Activated CD8-positive, alpha-beta memory T cell treated with anti-CD3 and anti-CD28 coated beads, Interleukin-2, amount 50 U/mL, for 24 hours (primary cell): ENCODE data around the gene MRGPRF.

ENCODE experiments used
- DNase-seq: peaks from one replicate; pipeline ENCODE4 v3.0.0-alpha.2; 2020; ENCODE audit errors: extremely low read depth

MRGPRF gene, protein sequence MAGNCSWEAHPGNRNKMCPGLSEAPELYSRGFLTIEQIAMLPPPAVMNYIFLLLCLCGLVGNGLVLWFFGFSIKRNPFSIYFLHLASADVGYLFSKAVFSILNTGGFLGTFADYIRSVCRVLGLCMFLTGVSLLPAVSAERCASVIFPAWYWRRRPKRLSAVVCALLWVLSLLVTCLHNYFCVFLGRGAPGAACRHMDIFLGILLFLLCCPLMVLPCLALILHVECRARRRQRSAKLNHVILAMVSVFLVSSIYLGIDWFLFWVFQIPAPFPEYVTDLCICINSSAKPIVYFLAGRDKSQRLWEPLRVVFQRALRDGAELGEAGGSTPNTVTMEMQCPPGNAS

DNA sequence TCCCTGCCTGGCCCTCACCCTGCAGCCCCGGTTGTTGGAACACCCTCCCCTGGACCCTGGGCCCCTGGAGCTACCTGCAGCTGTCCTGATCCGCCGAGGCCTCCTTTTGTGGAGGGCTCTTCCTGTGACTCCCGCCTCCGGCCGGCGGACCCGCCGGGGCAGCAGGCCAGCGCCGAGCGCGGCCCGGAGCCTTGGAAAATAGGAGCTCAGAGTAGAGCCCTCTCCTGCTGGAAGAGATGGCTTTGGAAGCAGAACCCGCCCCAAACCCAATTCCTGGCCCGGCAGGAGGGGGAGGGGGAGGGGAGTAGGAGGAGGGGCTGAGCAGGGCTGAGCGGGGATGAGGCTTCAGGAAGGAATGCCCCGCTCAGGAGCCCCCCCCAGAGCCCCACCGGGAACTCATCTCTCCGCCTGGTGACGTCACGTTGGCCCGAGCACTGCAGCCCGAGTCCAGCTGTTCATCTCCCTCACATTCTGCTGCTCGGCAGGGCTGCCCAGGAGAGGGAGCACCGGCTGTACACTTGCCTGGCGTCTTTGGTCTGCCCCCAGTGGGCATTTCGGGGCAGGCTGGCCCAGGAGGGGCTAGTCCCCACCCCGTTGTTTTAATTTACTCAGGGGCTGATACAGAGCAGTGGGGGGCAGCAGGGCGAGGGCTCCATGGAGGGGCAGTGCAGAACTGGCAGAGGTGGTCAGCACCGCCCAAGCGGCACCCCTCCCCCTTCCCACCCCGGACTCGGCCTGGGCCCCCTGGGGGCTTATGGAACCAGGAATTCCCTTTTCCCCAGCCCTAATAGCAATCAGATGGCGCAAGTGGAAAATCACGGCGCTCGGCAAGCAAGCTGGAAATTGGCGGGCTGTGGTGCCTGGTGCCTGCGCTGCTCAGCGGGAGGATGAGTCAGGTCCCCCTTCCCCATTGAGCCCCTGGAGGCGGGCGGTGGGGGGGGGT lies at the start of gene MRGPRF:
Gene MRGPRF, minus strand, starts transcription at position 238 of the 943 bp plus-strand sequence. CDS start 3,345 bp downstream, outside the sequence.
- DNase-seq: no peak

DNA sequence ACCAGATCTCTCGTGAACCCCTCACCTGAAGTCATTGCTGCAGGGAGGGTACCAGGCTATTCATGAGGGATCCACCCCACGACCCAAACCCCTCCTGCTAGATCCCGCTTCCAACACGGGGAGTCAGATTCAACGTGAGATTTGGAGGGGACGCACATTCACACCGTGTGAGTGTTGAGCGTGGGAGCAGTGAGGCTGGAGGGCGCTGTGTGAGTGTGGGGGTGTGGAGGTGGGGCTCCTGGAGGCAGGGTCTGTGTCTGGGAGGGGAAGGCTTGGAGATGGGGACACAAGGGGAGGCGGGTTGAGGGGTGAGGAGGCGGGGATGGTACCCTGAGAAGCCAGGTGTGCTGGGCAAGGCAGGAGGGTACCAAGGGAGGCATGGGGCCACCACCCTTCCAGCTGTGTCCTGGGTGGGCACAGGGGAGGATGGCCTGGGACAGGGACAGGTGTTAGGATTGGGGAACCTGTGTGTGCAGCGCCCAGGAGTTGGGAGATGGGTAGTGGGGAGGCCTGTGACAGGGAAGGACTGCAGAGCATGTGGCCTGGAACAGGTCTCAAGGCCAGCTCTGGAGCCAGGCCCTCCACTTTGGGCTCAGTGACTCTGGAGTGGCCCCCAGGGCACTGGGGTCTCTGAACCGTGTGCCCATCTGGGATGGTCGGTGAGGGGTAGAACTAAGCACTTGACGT lies 49.3 kb upstream of the MRGPRF start:
- no peak for DNase-seq

DNA sequence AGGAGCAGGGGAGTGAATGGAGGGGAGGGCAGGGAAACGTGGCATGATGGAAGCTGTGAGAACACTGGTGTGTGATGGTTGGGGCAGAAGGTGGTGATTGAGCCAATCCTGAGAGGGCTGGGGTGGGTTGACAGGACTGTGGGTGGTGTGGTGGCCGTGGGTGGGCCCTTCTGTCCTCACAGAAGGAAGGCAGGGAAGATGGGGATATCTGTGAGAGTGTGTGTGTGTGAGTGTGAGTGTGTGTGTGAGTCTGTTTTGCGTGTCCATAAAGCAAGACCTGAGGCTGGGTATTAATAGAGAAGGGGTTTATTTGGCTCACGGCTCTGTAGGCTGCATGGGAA lies 48.6 kb upstream of the MRGPRF start:
- no peak for DNase-seq

DNA sequence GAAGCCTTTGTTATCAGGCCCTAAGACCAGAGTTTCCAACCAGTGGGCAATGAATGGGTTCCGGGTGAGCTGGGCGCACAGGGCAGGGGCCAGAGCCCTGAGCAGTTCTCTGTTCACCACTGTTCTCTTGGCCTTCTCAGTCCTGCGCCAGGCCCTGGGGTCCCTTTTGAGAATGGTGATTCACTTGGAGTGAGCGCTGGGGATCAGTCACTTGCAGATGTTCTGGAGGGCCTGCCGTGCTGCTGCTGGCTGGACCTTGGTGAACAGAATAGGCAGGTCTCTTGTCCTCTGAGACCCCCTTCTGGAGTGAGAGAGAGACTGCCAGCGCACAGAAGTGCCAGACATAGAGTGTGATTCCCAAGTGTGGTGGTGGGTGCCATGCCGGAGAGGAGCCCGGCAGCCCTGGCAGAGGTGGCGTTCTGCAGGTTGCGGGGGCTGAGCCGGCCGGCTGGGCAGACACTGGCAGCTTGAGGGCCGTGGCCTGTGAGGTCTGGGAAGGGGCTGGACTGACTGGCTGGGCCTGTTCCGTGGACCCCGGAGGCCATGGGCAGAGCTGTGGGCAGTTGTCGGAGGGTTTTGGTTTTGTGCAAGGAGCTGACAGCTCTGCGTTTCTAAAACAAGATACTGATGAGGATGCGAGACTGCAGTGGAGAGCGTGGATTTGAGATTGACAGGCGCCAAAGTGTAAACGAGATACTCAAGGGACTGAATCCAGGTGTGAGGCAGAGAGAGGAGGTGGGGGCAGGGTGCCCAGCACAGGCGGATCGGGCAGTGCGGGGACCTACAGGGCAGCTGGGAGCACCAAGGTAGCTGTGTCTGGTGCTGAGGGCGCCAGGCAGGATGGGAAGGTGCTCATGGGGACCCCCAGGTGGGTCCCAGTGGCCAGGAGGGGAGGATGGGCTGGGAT lies 48.0 kb upstream of the MRGPRF start:
- DNase-seq: no peak

DNA sequence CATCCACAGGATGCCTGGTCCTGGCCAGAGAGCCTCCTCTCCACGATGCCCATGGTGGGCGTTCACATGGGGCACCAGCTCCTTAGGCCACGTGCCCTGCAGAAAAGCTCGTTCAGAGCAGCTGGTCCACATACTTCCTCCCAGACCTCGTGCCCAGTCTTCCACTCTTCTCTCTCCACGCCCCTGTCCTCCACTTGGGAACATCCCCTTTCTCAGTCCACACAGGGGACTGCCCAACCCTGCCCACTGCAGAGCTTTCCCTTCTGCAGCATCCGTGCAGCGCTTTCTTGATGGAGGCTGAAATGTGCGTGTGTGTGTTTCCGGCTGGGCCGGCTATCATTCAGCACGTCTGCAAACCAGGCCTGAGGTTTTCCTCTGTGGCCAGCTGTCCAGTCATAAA lies 46.9 kb upstream of the MRGPRF start:
- DNase-seq: no peak

DNA sequence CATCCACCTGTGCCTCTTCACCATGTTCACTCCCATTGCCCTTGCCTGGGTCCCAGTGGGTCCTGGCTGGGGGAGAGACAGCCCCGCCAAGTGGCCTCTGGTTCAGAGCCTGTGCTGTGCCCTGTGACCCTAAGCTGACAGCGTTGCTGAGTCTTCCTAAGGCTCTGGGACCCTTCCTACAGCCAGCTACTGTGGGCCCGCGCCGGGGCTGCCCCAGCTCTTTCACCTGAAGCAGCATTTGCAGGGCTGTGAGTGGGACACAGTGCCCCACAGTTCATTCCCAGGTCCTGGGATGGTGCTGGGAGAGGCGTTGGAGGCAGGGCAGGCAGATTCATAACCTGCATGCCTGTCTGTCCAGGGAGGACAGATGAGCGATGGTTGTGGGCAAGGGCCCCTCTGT lies 46.4 kb upstream of the MRGPRF start:
- no peak for DNase-seq

DNA sequence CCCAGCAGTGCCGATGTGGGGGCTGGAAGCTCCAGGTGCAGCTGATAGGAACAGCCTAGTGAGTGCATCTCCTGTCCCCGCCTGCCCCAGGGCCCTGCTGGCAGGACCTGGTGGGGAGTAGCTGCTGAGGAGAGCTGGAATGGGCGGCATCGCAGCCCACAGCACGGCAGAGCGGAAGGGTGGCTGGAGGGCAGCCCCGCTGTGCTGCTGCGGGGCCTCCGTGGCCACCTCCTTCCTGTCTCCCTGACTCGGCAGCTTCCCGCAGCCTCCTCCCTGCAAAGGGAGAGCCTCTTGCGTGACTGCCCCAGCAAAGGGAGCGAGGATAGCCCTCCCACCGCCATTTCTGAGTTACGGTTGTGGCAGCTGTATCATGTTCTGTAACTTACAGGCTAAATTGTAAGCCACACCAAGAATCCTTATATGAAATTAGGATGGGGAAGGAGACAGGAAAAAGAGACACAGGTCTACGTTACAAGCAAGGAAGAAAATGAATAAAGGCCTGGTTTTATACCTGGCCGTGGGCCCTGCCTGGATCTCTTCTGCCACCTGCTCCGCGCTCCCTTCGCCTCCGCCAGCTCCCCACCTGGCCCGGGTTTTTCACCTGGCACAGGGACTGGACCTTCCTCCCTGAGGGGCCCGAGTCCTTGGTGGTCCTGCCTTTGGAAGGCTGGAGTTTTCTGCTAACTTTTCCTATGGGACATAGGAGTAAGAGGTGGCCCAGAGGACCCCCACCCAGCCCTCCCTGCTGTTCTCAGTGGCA lies 45.6 kb upstream of the MRGPRF start:
- no peak for DNase-seq

DNA sequence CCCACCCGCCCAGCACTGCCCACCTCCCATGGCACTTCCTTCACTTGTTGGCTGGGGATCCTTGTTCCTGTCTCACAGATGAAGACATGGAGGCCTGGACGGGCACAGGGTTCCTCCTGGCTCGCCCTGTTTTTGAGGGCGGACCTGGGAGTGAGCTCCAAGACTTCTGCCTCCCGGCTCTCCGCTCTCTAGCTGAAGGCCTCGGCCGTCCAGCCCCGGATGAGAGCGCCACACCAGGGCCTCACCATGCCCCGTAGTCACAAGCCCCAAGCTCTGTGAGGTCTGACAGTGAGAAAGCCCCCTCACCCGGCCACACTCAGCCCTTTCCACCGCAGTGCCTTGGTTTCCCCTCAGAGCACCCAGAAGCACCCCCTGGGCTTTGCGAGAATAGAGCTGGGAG lies 44.8 kb upstream of the MRGPRF start:
- no peak for DNase-seq

DNA sequence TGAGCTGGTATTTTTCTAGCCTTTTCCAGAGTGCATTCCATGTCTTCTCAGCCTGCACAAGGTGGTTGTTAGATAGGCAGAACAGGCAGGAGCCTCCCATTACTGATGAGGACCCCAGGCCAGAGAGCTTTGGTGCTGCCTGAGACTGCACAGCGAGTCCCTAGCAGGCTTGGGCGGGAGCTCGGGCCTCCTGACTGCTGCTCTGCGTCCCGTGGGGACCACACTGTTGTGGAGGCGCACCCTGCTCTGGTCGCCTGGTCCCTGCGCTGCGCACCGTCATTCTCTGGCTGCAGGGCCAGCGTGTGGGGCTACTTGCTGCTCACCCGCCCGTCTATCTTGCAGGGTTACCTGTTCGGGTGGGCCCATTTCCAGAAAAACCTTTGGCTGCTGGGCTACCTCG lies 44.2 kb upstream of the MRGPRF start:
- DNase-seq: no peak

DNA sequence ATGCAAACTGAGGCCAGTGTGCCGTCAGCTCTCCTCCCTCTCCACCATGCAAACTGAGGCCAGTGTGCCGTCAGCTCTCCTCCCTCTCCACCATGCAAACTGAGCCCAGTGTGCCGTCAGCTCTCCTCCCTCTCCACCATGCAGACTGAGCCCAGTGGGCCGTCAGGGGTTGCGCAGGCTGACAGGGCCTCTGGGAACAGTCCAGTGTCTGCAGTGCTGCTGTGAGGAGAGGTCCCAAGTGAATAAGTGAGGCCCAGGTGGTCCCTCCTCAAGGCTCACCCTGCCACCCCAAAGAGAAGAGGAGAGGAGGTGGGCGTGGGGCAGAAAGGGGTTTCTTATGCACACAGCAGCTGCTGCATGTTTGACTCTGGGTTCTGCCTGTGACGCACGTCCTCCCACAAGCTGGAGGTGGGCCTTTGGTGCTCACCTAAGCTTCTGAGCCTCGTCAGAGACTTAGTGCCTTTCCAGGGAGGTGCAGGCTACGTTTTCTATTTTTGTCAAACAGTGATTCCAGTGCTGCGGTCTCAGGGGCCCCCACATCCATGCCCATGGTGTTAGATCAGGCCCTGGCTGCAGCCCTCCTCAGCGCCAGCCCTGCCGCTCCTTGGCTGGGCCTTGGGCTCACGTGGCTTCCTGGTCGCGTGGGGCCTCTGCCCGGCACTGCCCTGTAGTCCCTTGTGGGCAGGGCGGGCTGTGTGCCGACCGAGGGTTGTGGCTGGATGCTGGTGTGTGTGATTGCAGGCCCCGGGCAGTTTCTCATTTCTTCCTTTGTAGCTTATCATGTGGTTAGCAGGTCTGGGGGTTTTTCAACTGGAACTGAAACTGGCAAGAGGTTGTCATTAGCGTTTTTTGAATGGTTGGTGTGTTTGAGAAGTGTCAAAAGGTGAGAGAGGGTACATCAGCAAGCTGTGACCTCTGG lies 42.8 kb upstream of the MRGPRF start:
- DNase-seq: no peak

DNA sequence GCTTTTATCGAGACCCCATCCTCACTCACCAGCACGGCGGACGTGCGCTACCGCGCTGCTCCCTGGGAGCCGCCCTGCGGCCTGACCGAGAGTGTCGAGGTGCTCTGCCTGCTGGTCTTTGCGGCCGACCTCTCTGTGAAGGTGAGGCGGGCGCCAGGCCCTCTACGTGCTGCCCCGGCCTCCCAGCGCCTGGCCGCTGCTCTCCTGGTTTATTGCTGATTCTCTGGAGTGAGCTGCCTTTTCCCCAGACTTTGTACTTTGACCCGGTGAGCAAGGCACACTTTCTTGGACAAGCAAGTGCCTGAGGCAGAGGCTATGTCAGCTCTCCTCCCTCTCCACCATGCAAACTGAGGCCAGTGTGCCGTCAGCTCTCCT lies 42.2 kb upstream of the MRGPRF start:
- DNase-seq: no peak

DNA sequence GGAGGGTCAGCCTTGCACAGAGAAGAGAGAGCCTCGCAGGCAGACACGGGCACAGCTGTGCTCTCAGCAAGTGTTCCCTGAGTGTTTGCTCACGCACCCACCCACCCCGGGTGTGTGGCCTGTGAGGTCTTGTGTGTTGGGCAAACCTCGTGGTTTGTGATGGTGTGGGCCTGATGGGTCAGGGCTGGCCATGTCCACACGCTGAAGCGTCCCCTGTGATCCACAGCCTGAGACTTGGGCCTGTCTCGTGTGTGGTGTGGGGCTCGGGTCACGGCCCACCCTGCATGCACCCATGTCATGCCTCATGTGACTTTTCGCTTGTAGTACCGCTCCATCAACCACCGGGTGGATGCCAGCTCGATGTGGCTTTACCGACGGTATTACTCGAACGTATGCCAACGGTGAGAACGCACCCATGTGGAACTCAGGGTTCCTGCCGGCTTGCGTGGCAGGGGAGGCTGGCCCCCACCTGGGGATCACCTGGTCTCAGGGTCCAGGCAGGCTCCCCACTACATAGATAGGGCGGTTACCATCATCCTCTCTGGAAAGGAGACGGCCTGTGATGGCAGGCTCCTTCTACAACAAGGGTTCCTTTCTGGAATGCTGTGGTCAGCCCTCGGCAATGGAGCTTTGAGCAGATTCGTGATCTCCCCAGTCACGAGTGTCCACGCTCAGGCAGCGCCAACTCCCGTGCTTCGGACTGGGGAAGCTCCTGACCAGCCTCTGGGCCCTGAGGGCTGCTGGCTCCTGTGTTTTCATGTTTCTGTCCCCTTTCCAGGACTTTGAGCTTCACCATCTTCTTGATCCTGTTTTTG lies 41.6 kb upstream of the MRGPRF start:
- no peak for DNase-seq

DNA sequence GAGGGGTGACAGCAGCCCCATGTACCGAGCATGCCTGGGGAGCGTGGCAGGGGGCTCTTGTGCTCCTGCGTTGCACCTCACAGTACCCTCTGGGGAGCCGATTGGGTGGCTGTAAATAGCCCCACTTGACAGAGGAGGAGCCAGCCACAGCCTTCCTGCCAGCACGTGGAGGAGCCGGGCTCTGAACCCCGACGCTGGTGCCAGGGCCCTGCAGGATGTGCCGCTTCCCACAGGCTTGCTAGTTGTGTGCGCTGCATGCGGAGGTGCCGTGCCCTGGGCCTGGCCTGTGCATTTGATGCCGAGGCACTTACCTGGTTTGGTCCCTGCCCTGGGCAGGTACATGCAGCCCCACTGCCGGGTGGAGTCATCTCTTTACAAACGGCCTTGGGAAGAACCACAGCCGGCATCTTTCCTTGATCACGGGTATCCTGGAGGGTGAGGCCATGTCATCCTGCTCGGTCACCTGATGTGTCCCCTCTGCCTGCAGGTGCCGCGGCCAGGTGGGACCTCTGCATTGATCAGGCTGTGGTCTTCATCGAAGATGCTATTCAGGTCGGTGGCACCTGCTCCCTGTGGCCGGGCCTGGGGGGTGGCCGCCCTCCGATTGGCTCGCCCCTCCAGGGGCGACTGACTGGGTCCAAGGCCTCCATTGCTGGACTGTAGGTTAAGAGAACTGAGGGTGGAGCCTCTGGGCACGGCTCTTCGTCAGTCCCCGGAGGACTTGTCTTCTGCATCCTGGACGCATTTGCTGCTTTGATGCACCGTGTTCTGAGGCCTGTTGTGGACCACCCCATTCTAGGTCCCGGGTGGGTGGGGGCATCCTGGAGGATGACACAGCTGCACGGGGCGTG lies 40.7 kb upstream of the MRGPRF start:
- no peak for DNase-seq

DNA sequence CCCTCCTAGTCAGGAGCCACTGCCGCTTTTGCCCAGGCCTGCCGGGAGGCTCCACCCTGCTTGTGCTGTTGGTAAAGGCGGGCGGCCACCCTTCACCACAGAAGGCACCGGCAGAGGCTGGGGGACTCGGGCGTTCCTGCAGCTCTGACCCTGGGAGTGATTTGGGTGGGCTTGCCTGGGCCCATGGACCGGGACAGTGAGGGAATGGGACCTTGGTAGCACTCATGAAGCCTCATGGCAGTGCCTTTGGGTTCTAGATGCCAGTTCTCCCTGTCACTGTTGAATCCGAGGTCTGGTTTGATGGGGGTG lies 40.1 kb upstream of the MRGPRF start:
- DNase-seq: no peak

DNA sequence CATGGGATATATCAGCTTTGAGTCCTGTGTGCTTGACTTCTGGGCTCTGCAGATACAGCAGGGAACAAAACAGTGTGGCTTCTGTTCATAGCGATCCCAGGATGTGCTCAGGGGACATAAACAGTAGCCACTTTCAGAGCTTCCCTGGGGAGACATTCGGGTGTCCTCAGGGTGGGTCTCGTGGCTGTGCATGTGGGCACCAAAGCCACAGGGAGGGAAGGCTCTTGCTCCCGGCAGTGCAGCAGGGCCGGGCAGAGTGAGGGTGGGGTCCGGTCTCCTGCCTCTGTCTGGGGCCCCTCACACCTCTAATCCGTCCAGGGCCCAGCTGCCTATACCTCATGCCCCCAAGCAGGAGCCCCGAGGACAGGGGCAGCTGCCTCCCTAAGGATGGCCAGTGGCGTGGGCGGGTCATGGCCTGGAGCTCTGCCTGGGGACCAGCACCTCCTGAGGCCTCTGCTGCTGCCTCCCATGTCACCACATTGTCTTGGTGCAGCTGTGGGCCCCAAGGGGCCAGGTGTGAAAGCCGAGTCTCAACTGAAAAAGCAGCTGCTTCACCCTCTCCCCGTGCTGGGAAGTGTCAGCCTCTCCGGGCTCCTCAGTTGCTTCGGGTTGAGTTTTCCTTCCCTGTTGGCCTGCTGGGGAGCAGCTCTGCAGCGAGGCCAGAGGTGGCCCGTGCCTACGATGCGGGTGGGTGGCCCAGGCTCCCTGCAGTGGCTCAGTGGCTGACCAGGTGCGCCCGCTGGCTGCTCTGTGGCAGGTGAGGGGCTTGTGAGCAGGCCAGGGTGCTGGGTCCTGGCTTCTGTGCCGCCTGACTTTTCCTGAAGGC lies 39.5 kb upstream of the MRGPRF start:
- no peak for DNase-seq

DNA sequence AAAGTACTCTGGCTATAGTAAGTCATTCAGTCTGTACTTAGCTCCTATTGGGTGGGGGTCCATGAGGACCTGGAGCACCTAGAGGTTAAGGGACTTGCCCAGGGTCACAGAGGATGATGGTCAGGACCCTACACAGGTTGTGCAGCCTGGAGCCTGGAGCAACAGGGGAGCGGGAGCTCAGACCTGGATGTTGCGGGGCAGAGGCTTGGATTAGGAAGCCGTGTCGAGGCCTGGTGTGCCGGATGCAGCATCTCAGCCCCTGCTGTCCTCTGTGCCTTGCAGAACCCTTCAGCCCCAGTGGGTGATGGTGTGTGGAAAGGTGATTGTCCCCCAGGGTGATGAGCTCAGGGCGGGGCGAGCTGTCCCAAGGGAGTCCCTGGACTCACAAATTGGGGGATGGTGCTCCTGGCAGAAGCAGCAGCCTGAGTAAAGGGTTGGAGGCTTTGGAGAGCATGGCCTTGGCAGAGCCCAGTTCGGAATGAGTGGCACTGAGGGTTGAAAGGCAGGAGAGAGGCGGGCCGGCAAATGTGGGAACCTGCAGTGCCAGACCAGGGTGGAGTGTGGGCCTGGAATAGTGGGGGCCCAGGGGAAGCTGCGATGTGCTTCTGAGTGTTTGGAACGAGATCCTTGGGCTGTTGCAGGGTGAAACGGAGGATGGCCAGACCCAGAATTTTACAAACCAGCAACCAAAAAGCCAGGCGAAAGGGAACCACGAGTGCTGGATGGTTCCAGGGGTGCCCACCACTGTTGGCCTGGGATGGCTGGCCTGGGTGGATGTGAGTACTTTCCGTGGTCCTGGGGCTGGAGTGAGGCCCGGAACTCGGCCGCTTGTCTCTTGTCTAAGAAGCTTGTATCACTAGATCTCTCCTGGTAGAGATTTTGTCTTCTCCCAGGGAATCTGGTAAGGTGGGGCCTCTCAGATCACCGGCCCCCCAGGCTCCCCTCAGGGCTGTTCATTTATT lies 38.6 kb upstream of the MRGPRF start:
- no peak for DNase-seq
